ENCODE measurements around the gene SPART.

GRCh38 chr13:36261976-36262375 lies 84.2 kb downstream of the SPART start:
- no peak for TF ChIP-seq POLR2AphosphoS5 (IDR thresholded peaks at IDR 0.05; ENCODE audit: low read depth, low read length)
- TF ChIP-seq POLR2A (IDR thresholded peaks at IDR 0.05; ENCODE audit: low read depth, low read length) = no peak
- no peak for TF ChIP-seq TAF1 (IDR thresholded peaks at IDR 0.05; ENCODE audit: borderline replicate concordance, low read depth, low read length)

All from GM12892 (cell line).